Suprapubic skin (tissue), 4 donors: Measurements from ENCODE around the gene F8. TPM values are rescaled to one million over a fixed set of nuclear protein-coding genes. Genes with fewer than 3 reads are reported as not detected.
"Not testable (repeated sequence)": the region's sequence is repeated elsewhere in the genome, so short reads cannot be mapped to it uniquely, and the experiment has no call there.

ENCODE experiments used
- DNase-seq, 2 donors: peaks; one replicate each; pipeline ENCODE4 v3.0.0-alpha.2; 2019; ENCODE audit warnings: low spot score in 2 of 2
- H3K27ac ChIP-seq: fragments of 200-600 bp; sonication (generic); one replicate; pipeline ENCODE4 v1.5.1; 2019
- H3K27me3 ChIP-seq: fragments of 200-600 bp; sonication (generic); one replicate; pipeline ENCODE4 v1.5.1; 2019
- H3K36me3 ChIP-seq: fragments of 200-600 bp; sonication (generic); one replicate; pipeline ENCODE4 v1.5.1; 2019
- H3K4me1 ChIP-seq: fragments of 200-600 bp; sonication (generic); one replicate; pipeline ENCODE4 v1.5.1; 2019
- H3K4me3 ChIP-seq: fragments of 200-600 bp; sonication (generic); one replicate; pipeline ENCODE4 v1.5.1; 2019; ENCODE audit warnings: mild to moderate bottlenecking
- H3K9me3 ChIP-seq: fragments of 200-600 bp; sonication (generic); one replicate; pipeline ENCODE4 v1.5.1; 2019
- CTCF ChIP-seq, 2 donors: fragments of 200-600 bp in 1 of 2; fragments of 450-650 bp in 1 of 2; sonication (generic) in 1 of 2; IDR thresholded peaks; one replicate each; pipeline ENCODE4 v1.5.1; 2016 to 2019; ENCODE audit warnings: antibody characterized with exemption in 2 of 2, mild to moderate bottlenecking in 1 of 2, moderate library complexity in 1 of 2
- EP300 ChIP-seq: sonication (generic); formaldehyde crosslinking; IDR thresholded peaks from one replicate; pipeline ENCODE4 v1.6.1; 2017; ENCODE audit warnings: antibody characterized with exemption
- POLR2A ChIP-seq, 2 donors: fragments of 450-650 bp; IDR thresholded peaks; one replicate each; pipeline ENCODE4 v1.6.1; 2017; ENCODE audit warnings: antibody characterized with exemption in 2 of 2, mild to moderate bottlenecking in 2 of 2, moderate library complexity in 2 of 2
- POLR2AphosphoS5 ChIP-seq, 3 donors: sonication (generic); formaldehyde crosslinking; IDR thresholded peaks; one replicate each; pipeline ENCODE4 v1.6.1; 2017; ENCODE audit warnings: antibody characterized with exemption in 3 of 3
- WGBS: methylation state at CpG from one replicate; pipeline ENCODE4 v1.1.5; 2018; 5-methylcytosine and 5-hydroxymethylcytosine counted together
- total RNA-seq, 4 donors: library from RNA; depleted of rRNA; stranded (reverse); fragments of >200 nt; gene quantifications; one replicate each; pipeline ENCODE4 v1.1.0, GENCODE V29; 2016

The F8 gene
- total RNA-seq, 4 donors from 2014 or later: 5.1 to 15.0 (median 6.7) TPM

- no peak for DNase-seq
- no peak overlapping the region for H3K27ac ChIP-seq
- no peaks in the 10 kb centered on the region for H3K36me3 ChIP-seq
- no peaks in the 10 kb centered on the region for H3K4me1 ChIP-seq
- no peak for TF ChIP-seq POLR2AphosphoS5 (IDR thresholded peaks at IDR 0.05)
- TF ChIP-seq POLR2A (IDR thresholded peaks at IDR 0.05): no peak
- no peak for TF ChIP-seq CTCF (IDR thresholded peaks at IDR 0.05)
- TF ChIP-seq EP300: no peak
- H3K27me3 ChIP-seq: no peaks in the 10 kb centered on the region
- H3K4me3 ChIP-seq: no peak overlapping the region
- H3K9me3 ChIP-seq: no peaks in the 10 kb centered on the region
Observed at GRCh38 chrX:154829134-154829533, 193.4 kb downstream of the F8 start.

DNA sequence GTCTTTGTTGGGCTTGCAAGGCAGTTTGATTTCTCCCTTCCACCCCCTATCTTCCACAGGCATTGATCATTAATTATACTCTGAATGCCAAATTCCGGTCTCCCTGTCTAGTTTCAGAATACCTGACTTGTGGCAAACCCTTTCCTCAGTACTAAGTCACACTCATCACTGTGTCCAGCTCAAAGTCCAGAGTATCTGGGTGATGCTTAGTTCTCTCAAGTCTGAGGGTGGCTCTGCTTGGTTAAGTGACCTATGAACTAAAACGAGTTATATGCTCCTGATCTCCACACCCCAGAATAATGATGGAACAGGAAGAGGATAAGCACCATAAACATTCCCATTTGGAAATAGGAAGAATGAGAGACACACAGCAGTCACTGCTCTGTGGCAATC, 194.5 kb downstream of the F8 start:
- no peaks in the 10 kb centered on the region for H3K9me3 ChIP-seq
- WGBS: 84% methylated on average over 2 of the region's 2 CpGs
- TF ChIP-seq EP300 (no peak), POLR2AphosphoS5 (IDR thresholded peaks at IDR 0.05) (no peak), POLR2A (IDR thresholded peaks at IDR 0.05) (no peak), CTCF (IDR thresholded peaks at IDR 0.05) (no peak)
- no peak overlapping the region for H3K27ac ChIP-seq
- H3K27me3 ChIP-seq: no peaks in the 10 kb centered on the region
- no peak for DNase-seq
- no peaks in the 10 kb centered on the region for H3K4me1 ChIP-seq
- H3K36me3 ChIP-seq: no peaks in the 10 kb centered on the region
- H3K4me3 ChIP-seq: no peak overlapping the region

DNA sequence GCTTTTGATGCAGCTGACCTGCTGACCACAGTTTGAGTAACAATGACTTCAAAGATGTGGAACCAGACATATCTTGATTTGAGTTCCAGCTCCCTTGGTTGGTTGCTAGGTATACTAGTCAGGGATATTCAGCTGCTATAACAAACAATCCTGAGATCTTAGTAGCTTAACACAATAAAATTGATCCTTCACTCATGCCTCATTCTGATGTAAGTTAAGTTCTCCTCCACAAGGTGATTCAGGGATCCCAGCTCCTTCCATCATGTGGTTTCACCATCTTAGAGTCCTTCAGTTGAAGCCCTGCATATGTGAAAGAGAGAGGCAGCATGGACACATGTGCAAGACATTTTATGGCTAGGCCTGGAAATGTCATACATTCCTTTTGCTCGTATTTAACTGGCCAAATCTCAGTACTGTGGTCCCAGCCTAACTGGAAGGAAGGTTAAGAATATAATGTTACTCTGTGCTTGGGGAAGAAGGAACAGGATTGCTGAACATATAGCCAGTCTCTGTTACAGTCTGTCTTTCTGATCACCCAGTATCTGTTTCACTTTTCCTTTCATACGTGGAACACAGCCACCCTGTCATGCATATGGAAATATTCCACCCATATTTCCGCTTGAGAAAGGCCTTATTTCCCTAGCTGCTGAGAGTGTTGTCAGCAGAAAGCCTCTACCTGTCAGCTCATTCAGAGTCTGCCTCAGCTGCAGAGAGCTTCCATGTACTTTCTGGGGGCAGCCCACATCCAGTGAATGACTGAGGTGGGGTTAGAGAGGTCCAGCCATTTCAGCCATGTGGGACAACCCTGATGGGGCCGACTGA, 195.1 kb downstream of the F8 start:
- DNase-seq: no peak
- Histone ChIP-seq H3K9me3 (no peaks in the 10 kb centered on the region), H3K4me1 (no peaks in the 10 kb centered on the region), H3K4me3 (no peak overlapping the region), H3K27ac (no peak overlapping the region), H3K36me3 (no peaks in the 10 kb centered on the region), H3K27me3 (no peaks in the 10 kb centered on the region)
- WGBS: 49% methylated on average over 4 of the region's 4 CpGs
- TF ChIP-seq POLR2A (IDR thresholded peaks at IDR 0.05) (no peak), EP300 (no peak), CTCF (IDR thresholded peaks at IDR 0.05) (no peak), POLR2AphosphoS5 (IDR thresholded peaks at IDR 0.05) (no peak)

DNA sequence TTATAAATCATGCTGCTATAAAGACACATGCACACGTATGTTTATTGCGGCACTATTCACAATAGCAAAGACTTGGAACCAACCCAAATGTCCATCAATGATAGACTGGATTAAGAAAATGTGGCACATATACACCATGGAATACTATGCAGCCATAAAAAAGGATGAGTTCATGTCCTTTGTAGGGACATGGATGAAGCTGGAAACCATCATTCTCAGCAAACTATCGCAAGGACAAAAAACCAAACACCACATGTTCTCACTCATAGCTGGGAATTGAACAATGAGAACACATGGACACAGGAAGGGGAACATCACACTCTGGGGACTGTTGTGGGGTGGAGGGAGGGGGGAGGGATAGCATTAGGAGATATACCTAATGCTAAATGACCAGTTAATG, 196.9 kb downstream of the F8 start:
- WGBS: no CpG with 5 or more reads among the region's 3 CpGs
- not testable (repeated sequence) for H3K9me3 ChIP-seq, H3K36me3 ChIP-seq, H3K27me3 ChIP-seq, H3K4me3 ChIP-seq, H3K27ac ChIP-seq, H3K4me1 ChIP-seq, DNase-seq

- WGBS: 47% methylated on average over 1 of the region's 1 CpG
- Histone ChIP-seq H3K4me3 (no peak overlapping the region), H3K36me3 (no peaks in the 10 kb centered on the region), H3K4me1 (no peaks in the 10 kb centered on the region), H3K9me3 (no peaks in the 10 kb centered on the region), H3K27ac (no peak overlapping the region), H3K27me3 (no peaks in the 10 kb centered on the region)
- no peak for DNase-seq
- TF ChIP-seq CTCF (IDR thresholded peaks at IDR 0.05): no peak
- TF ChIP-seq POLR2AphosphoS5 (IDR thresholded peaks at IDR 0.05): no peak
- TF ChIP-seq POLR2A (IDR thresholded peaks at IDR 0.05): no peak
- TF ChIP-seq EP300: no peak
Observed at GRCh38 chrX:154824638-154825037, 197.9 kb downstream of the F8 start.

GRCh38 chrX:154822029-154822428, 200.5 kb downstream of the F8 start:
- no peaks in the 10 kb centered on the region for H3K27me3 ChIP-seq
- H3K36me3 ChIP-seq: no peaks in the 10 kb centered on the region
- TF ChIP-seq POLR2A (IDR thresholded peaks at IDR 0.05): no peak
- no peak for TF ChIP-seq EP300
- TF ChIP-seq POLR2AphosphoS5 (IDR thresholded peaks at IDR 0.05): no peak
- TF ChIP-seq CTCF (IDR thresholded peaks at IDR 0.05): no peak
- H3K9me3 ChIP-seq: no peaks in the 10 kb centered on the region
- WGBS: 73% methylated on average over 3 of the region's 3 CpGs
- H3K4me3 ChIP-seq: no peak overlapping the region
- no peaks in the 10 kb centered on the region for H3K4me1 ChIP-seq
- DNase-seq: no peak
- H3K27ac ChIP-seq: no peak overlapping the region
